ENCODE data around the gene ARPC2.

The ARPC2 gene

DNA sequence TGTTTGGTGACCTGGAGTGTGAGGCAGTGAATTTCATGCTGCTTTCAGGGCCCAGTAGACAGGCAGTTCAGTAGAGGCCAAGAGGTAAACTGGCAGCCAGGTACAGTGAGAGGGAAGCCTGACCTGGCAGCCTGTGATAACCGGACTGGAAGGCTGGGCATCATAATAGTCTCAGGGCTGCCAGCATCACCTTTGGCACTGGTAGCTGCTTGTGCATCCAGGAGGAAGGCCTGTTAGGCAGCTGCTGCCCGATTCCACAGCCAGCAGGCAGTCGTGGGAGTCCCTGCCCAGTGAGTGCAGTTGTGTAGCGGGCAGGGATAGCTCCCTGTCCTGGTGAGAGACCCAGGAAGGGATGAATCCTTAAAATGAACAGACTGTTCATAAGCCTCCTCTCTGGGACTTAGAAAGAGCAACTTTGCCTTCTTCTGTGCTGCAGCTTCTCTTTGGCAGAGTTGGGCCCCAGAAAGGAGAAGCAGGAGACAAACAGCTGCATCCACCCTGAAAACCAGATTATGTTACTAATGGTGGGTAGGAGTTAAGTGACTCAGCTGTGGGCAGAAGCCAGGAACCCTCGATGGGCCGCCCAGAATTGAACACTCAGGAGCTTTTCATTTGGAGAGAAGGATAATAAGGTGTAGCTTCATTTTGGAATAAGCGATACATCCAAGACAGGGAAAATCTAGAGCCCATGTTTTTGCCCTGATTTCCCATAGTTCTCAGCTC is 35.7 kb downstream of the ARPC2 start:
- no peak for DNase-seq (ENCODE audit: low read depth in 3 of 3, low spot score in 1 of 3)

DNA sequence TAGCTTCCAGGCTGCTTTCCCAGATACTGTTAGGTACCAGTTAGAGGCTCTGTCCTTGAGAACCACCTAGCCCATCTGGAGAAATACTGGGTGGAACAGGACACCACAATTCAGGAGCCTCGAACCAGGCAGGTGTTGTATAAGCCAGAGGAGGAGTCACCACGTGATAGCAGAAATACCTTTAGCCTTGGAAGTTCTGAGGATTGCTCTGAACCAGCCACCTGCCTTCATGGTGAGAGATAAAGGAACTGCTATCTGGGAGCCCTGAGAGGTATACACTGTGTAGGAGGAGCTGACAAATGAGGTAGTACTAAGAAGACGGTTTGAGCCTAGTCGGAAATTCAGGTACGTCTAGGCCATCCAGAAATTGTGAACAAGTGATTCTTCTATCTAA is 36.2 kb downstream of the ARPC2 start:
- DNase-seq (ENCODE audit: low read depth in 3 of 3, low spot score in 1 of 3): no peak

DNA sequence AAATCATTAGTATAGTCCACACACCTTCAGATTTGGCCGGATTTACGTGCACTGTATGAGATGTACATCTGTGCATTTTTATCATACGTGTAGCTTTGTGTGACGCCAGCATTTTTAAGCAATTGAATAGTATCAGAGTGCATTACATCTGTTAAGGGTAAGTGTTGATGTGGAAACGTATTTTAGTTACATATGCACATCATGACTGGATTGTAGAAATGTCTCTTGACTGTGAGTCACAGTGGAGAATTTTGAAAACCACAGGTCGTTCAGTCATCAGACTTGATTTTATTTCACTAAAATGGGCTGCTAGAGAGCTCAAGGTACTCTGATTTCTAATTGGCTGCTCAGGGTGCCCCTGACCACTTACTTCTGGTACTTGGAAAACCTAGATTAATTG is 38.5 kb downstream of the ARPC2 start:
- no peak for DNase-seq (ENCODE audit: low read depth in 3 of 3, low spot score in 1 of 3)

GRCh38 chr2:218256612-218257350 is 39.8 kb downstream of the ARPC2 start:
- DNase-seq (ENCODE audit: low read depth in 3 of 3, low spot score in 1 of 3): no peak

DNA sequence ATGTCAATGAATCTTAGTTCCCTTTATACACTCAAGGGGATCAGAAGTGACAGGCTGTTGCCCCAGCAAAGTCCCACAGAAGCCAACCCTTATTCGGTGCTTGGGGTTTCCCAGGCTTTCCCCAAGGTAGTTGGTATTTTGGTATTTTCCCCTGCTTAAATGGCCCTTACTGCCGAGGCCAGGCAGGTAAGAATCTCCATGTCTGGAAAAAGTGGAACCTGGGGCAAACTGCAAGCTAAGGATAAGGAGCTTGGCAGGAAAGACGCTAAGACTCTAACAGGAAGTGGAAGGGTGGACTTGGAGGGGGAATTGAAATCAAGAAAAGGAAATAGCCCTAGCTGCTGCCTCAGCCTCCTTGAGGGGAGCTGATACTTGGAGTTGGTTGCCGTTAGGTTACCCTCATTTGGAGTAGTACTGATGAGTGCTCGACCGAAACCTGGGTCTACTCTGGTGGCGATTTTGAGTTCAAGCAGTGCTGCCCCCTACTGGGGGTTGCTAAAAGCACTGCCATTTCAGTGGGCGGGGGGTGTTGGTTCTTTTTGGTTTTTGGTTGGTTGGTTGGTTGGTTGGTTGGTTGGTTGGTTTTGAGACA is 40.5 kb downstream of the ARPC2 start:
- DNase-seq (ENCODE audit: low read depth in 3 of 3, low spot score in 1 of 3): peak in 2 of 3 donors; percentile 47 to 54

GRCh38 chr2:218259099-218259961 is 42.3 kb downstream of the ARPC2 start:
- no peak for DNase-seq (ENCODE audit: low read depth in 3 of 3, low spot score in 1 of 3)

DNA sequence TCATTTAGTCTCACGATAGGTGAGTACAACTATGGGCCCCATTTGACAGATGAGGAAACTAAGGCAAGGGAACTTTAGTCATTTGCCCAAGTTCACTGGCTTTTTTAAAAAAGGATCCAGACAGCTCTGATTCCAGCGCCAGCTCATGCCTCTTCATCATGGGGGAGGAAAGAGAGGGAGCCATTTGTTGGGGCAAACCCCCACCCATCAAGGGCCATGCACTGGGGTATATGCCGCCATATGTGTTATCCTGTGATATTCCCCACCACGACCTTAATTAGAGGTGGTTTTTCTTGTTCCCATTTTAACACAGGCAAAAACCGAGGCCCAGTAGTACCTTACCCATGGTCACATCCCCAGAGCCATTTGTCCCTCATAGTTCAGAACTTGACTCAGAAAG is 43.2 kb downstream of the ARPC2 start:
- DNase-seq (ENCODE audit: low read depth in 3 of 3, low spot score in 1 of 3): no peak

DNA sequence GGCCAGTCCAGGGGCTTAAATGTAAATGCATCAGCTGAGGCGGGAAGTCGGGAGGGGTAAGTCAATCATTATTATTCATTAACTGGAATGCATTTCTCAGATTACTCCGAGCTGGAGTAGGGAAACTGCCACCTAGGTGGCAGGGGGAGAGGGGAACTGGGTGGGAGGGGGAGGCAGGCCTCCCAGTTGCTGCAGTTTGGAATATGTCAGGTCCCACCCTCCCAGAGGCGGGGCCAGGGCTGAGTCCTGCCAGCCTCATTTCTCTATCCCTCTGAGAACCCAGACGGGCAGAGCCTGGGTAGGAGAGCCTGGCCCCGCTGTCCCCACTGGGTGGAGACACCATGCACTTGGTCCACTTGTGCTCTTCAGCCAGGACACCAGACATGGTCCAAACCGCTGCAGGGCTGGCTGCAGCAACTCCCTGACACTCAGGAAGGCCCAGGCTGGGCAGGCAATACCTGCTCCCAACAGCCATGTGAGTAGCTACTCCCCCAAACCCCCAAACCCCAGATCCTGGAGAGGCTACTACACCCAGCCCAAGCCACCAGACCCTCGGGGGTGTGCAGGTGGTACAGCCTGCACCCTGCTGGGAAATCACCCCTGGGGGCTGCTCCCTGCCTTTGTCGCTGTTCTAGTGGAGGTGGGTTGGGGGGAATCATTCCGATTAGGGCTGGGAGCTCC is 43.9 kb downstream of the ARPC2 start, which contains the start of gene GPBAR1:
Gene GPBAR1 (plus strand): TSS at position 274 of the 681 bp plus-strand sequence. CDS start 1,710 bp downstream, outside the sequence.
- DNase-seq (ENCODE audit: low read depth in 3 of 3, low spot score in 1 of 3): no peak

DNA sequence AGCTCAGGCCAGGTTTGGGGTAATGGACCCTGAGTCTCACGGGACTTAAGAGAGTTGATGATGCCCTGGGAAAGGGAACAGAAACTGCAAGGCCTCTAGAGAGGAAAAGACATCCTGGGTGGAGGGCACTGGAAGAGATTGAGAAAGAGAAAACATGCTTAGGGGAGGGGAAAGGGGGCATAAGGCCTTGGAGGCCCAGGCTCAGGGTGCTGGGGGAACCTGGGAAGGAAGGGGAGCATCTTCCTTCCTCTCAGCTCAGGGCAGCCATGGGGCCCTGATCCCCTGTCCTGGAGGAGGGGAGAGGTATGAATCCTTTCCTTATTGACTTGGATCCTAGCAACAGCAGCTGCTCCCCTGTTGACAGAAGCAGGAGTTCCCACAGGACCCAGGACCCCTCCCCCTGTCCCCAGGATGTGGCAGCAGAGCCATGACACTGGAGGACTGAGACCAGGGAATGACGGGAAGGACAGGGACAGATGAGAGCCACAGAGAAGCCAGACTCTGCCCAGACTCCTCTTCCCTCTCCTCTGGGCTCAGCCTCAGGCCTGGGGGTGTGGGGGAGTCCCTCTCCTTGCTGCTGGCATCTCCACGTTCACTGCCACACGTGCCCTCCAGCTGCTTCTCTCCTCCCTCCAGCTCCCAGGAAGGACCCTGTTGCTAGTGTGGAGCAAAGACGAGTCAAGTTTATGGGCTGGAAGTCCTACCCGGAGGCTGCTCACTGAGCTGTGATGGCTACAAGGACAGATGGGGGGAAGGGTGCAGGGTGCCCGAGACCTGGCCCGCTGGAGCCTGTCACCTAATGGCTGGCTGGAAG is 44.6 kb downstream of the ARPC2 start:
- no peak for DNase-seq (ENCODE audit: low read depth in 3 of 3, low spot score in 1 of 3)

DNA sequence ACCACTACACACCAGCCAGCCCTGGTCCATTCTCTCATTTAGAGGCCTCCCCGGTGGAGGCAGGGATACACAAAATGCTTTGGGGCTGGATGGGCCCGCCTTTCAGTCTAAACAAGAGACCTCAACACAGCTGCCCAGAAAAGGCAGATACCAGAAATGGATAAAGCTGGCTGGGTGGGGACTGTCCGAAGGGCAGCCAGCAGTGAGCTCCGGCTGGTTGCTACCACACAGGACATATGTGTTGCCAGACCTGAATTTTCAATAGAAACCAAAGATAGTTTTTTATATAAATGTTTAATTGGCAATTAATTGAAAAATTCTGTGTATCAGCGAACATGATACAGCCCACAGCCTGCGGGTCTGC is 45.2 kb downstream of the ARPC2 start:
- DNase-seq (ENCODE audit: low read depth in 3 of 3, low spot score in 1 of 3): no peak

DNA sequence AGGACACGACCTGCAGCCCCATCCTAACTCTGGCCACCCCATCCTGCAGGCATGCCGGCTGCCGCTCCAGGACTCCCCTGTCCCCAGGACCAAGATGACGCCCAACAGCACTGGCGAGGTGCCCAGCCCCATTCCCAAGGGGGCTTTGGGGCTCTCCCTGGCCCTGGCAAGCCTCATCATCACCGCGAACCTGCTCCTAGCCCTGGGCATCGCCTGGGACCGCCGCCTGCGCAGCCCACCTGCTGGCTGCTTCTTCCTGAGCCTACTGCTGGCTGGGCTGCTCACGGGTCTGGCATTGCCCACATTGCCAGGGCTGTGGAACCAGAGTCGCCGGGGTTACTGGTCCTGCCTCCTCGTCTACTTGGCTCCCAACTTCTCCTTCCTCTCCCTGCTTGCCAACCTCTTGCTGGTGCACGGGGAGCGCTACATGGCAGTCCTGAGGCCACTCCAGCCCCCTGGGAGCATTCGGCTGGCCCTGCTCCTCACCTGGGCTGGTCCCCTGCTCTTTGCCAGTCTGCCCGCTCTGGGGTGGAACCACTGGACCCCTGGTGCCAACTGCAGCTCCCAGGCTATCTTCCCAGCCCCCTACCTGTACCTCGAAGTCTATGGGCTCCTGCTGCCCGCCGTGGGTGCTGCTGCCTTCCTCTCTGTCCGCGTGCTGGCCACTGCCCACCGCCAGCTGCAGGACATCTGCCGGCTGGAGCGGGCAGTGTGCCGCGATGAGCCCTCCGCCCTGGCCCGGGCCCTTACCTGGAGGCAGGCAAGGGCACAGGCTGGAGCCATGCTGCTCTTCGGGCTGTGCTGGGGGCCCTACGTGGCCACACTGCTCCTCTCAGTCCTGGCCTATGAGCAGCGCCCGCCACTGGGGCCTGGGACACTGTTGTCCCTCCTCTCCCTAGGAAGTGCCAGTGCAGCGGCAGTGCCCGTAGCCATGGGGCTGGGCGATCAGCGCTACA is 45.9 kb downstream of the ARPC2 start:
- DNase-seq (ENCODE audit: low read depth in 3 of 3, low spot score in 1 of 3): no peak

- no peak for DNase-seq (ENCODE audit: low read depth in 3 of 3, low spot score in 1 of 3)
Observed at GRCh38 chr2:218263817-218264641, 47.0 kb downstream of the ARPC2 start.

DNA sequence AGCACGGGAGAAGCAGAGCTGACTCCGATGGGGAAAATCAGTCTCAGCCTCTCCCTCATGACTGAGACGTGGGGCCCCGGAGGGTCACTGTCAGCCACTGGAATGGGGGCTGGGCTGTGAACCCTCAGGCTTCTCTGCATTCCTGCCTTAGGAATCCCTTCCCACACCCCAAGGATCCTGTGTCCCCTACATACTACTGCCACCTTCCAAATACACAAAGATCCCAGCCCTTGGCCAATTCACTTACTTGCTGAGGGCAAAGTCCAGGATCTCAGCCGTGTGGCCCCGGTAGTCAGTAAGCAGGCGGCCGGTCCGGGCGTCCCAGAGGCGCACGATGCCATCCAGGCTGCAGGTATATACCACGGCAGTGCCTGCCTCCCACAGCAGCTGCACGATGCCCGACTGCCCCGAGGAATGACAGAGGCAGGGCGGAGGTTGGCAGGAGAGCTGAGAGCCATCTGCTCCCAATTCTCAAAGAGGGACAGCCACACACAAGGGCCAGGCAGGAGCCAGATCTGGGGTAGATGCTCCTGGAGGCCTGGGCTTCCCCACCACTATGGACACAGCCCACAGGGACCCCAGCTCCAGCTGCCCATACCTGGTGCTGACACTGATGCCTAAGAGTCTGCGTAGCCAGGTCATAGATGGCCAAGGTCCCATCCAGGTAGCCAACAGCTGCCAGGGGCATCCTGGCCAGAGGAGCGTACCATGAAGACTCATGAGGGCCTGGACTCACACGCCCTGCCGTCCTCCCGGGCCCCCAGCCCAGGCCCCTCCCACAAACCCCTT is 48.0 kb downstream of the ARPC2 start:
- no peak for DNase-seq (ENCODE audit: low read depth in 3 of 3, low spot score in 1 of 3)

DNA sequence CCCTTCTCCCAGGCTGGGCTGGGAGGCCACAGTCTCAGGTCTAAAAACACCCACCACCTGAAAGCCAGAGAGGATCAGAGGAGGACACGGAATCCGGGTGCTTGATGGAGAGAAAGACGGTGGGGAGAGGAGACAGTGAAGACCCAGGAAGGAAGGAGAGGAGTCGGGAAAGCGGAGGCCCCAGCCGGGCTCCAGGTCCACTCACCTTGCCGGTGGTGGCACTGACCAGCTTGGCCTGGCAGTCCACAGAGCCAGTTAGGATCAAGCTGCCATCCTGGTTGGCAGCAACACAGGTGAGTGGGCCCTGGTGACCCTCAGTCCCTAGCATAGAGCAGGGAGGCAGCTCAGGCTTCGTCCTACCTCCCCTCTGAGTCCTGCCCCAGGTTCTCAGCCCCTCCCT is 48.6 kb downstream of the ARPC2 start:
- DNase-seq (ENCODE audit: low read depth in 3 of 3, low spot score in 1 of 3): no peak

DNA sequence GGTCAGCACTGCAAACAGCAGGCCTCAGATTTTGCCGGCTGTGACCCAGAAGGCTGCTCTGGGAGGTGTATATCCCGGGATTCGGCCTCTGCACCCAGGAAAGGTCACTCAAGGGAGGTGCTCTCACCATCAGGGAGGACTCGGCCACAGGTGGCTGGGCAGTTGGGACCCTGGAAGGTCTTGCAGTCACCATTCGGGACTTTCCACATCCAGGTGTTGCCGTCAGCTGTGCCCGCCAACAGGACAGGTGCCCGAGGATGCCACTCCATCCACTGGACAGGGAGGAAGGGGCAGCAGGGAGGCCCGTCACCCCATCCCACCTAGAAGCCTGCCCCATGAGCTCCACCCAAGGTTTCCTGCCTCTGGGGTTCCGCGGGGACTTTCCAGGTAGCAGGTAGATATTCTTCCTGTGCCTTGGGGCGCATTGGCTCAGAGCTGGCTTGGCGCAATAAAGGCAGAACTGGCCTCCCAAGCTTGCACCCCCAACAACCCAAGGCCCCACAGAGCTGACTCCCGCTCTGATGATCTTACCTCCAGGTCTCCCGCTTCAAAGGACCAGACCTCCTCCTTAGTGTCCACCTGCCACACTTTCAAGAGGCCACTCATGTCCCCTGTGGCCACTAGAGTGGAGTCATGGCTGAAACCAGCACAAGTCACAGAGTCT is 49.5 kb downstream of the ARPC2 start:
- DNase-seq (ENCODE audit: low read depth in 3 of 3, low spot score in 1 of 3): no peak

- DNase-seq (ENCODE audit: low read depth in 3 of 3, low spot score in 1 of 3): no peak
Observed at GRCh38 chr2:218267259-218267658, 50.3 kb downstream of the ARPC2 start.
